ENCODE results near the gene CFAP43. TPM values are rescaled to one million over a fixed set of nuclear protein-coding genes. Genes with fewer than 3 reads are reported as not detected.

The CFAP43 gene
- total and polyA plus RNA-seq, 2 donors (not counting 1 experiment from before 2014, with no cell fraction given), result under 0.01 to 0.10 TPM

DNA sequence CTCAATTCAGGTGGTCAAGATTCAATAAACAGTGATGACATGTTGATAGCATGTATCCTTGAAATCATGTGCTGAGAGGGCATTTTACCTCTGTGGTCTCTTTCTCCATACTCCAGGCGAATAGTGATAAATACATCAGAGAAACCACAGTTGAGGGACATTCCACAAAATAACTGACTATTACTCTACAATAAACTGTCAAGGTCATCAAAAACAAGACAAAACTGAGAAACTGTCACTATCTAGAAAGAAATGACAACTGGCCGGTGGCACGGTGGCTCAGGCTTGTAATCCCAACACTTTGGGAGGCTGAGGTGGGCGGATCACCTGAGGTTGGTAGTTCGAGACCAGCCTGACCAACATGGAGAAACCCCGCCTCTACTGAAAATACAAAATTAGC, 94.0 kb downstream of the CFAP43 start:
- Histone ChIP-seq H2AFZ (ENCODE audit: low read length) (no peak overlapping the region), H3K9ac (ENCODE audit: insufficient read depth, low read length) (no peak overlapping the region), H3K27me3 (ENCODE audit: control insufficient read depth, insufficient read depth, low read length) (no peaks in the 10 kb centered on the region), H3K4me1 (ENCODE audit: control insufficient read depth, extremely low read depth, insufficient read depth, low read length) (no peaks in the 10 kb centered on the region), H3K36me3 (ENCODE audit: control insufficient read depth, insufficient read depth, low read length) (no peaks in the 10 kb centered on the region), H4K20me1 (ENCODE audit: control insufficient read depth, extremely low read depth, insufficient read depth, low read length) (no peaks in the 10 kb centered on the region), H3K4me3 (replicated peaks in 1 of 4; ENCODE audit: control extremely low read depth in 1 of 4, insufficient read depth in 1 of 4, low read depth in 3 of 4, low read length in 4 of 4) (no peak overlapping the region), H3K79me2 (ENCODE audit: control insufficient read depth, insufficient read depth, low read length) (no peaks in the 10 kb centered on the region), H3K9me3 (ENCODE audit: control insufficient read depth, insufficient read depth, low read depth, low read length) (no peaks in the 10 kb centered on the region), H3K4me2 (ENCODE audit: extremely low read depth, insufficient read depth, low read length) (no peak overlapping the region), H3K27ac (ENCODE audit: insufficient read depth, low read length) (no peak overlapping the region)
- no peak for TF ChIP-seq EZH2 (IDR thresholded peaks at IDR 0.05; ENCODE audit: low read length, missing control alignments)
- TF ChIP-seq, protein P1, sequence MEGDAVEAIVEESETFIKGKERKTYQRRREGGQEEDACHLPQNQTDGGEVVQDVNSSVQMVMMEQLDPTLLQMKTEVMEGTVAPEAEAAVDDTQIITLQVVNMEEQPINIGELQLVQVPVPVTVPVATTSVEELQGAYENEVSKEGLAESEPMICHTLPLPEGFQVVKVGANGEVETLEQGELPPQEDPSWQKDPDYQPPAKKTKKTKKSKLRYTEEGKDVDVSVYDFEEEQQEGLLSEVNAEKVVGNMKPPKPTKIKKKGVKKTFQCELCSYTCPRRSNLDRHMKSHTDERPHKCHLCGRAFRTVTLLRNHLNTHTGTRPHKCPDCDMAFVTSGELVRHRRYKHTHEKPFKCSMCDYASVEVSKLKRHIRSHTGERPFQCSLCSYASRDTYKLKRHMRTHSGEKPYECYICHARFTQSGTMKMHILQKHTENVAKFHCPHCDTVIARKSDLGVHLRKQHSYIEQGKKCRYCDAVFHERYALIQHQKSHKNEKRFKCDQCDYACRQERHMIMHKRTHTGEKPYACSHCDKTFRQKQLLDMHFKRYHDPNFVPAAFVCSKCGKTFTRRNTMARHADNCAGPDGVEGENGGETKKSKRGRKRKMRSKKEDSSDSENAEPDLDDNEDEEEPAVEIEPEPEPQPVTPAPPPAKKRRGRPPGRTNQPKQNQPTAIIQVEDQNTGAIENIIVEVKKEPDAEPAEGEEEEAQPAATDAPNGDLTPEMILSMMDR (conservative IDR thresholded peaks at IDR 0.05 in 1 of 2, IDR thresholded peaks at IDR 0.05 in 1 of 2; ENCODE audit: low read depth in 1 of 2, low read length in 2 of 2), result no peak
- no peak for DNase-seq (ENCODE audit: low read depth in 2 of 2)

DNA sequence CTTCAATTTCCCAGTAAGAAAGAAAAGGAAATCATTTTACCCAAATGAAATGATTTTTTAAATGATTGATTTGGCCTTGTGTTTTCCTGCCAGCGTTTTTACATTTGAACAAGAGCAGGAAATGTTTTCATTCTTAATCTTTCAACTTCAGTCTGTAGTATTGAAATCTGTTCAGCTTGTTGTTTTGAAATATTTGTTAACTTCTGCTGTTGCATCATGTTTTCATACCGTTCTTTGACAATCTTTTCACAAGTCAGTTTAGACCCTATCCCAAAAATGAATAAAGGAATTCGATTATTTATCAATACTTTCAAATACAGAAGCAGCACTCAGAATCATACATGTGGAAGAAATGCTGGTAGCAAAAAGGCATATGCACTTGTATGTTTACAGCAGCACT, 102.1 kb downstream of the CFAP43 start:
- Histone ChIP-seq H3K9me3 (ENCODE audit: control insufficient read depth, insufficient read depth, low read depth, low read length) (no peaks in the 10 kb centered on the region), H3K4me1 (ENCODE audit: control insufficient read depth, extremely low read depth, insufficient read depth, low read length) (no peaks in the 10 kb centered on the region), H2AFZ (ENCODE audit: low read length) (no peak overlapping the region), H3K9ac (ENCODE audit: insufficient read depth, low read length) (no peak overlapping the region), H3K27ac (ENCODE audit: insufficient read depth, low read length) (no peak overlapping the region), H4K20me1 (ENCODE audit: control insufficient read depth, extremely low read depth, insufficient read depth, low read length) (no peaks in the 10 kb centered on the region), H3K27me3 (ENCODE audit: control insufficient read depth, insufficient read depth, low read length) (no peaks in the 10 kb centered on the region), H3K4me2 (ENCODE audit: extremely low read depth, insufficient read depth, low read length) (no peak overlapping the region), H3K79me2 (ENCODE audit: control insufficient read depth, insufficient read depth, low read length) (no peaks in the 10 kb centered on the region), H3K36me3 (ENCODE audit: control insufficient read depth, insufficient read depth, low read length) (no peaks in the 10 kb centered on the region), H3K4me3 (replicated peaks in 1 of 4; ENCODE audit: control extremely low read depth in 1 of 4, insufficient read depth in 1 of 4, low read depth in 3 of 4, low read length in 4 of 4) (no peak overlapping the region)
- TF ChIP-seq, protein P1 (conservative IDR thresholded peaks at IDR 0.05 in 1 of 2, IDR thresholded peaks at IDR 0.05 in 1 of 2; ENCODE audit: low read depth in 1 of 2, low read length in 2 of 2), result no peak
- no peak for TF ChIP-seq EZH2 (IDR thresholded peaks at IDR 0.05; ENCODE audit: low read length, missing control alignments)
- no peak for DNase-seq (ENCODE audit: low read depth in 2 of 2)

DNA sequence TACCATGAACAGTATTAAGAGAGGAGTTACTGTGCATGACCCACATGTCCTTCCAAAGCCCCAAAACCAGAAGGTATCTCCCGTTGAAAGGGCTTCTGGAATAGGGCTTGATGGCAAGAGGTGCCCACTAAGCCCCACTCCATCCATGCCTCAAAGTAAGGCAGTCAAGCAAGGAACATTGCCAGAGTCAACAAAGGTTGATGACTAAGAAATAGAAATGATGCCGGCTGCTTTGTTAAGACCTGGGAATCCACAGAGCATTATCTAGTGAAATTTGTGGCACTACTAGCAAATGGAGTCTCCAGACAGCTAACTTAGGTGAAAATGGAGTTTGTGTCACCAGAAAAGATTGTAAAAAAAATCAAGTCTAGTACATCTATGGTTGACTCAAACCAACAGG, 104.0 kb downstream of the CFAP43 start:
- TF ChIP-seq EZH2 (IDR thresholded peaks at IDR 0.05; ENCODE audit: low read length, missing control alignments), result no peak
- TF ChIP-seq, protein P1 (conservative IDR thresholded peaks at IDR 0.05 in 1 of 2, IDR thresholded peaks at IDR 0.05 in 1 of 2; ENCODE audit: low read depth in 1 of 2, low read length in 2 of 2), result no peak
- Histone ChIP-seq H3K27me3 (ENCODE audit: control insufficient read depth, insufficient read depth, low read length) (no peaks in the 10 kb centered on the region), H3K4me3 (replicated peaks in 1 of 4; ENCODE audit: control extremely low read depth in 1 of 4, insufficient read depth in 1 of 4, low read depth in 3 of 4, low read length in 4 of 4) (no peak overlapping the region), H3K36me3 (ENCODE audit: control insufficient read depth, insufficient read depth, low read length) (no peaks in the 10 kb centered on the region), H2AFZ (ENCODE audit: low read length) (no peak overlapping the region), H4K20me1 (ENCODE audit: control insufficient read depth, extremely low read depth, insufficient read depth, low read length) (no peaks in the 10 kb centered on the region), H3K4me2 (ENCODE audit: extremely low read depth, insufficient read depth, low read length) (no peak overlapping the region), H3K9me3 (ENCODE audit: control insufficient read depth, insufficient read depth, low read depth, low read length) (no peaks in the 10 kb centered on the region), H3K9ac (ENCODE audit: insufficient read depth, low read length) (no peak overlapping the region), H3K79me2 (ENCODE audit: control insufficient read depth, insufficient read depth, low read length) (no peaks in the 10 kb centered on the region), H3K27ac (ENCODE audit: insufficient read depth, low read length) (no peak overlapping the region), H3K4me1 (ENCODE audit: control insufficient read depth, extremely low read depth, insufficient read depth, low read length) (peaks cover 1% of the 10 kb centered on the region)
- peak in 1 of 2 donors; percentile 48 for DNase-seq (ENCODE audit: low read depth in 2 of 2)

Data from fibroblast of lung (primary cell).